HG03095 (cell line): Measurements from ENCODE around the gene MCF2L.

Source experiments
- ATAC-seq: cut with Tn5 transposase; IDR thresholded peaks from one replicate; pipeline ENCODE4 v1.9.1; 2021; ENCODE audit warnings: moderate library complexity; ENCODE audit not compliant: unreplicated experiment

The MCF2L gene

DNA sequence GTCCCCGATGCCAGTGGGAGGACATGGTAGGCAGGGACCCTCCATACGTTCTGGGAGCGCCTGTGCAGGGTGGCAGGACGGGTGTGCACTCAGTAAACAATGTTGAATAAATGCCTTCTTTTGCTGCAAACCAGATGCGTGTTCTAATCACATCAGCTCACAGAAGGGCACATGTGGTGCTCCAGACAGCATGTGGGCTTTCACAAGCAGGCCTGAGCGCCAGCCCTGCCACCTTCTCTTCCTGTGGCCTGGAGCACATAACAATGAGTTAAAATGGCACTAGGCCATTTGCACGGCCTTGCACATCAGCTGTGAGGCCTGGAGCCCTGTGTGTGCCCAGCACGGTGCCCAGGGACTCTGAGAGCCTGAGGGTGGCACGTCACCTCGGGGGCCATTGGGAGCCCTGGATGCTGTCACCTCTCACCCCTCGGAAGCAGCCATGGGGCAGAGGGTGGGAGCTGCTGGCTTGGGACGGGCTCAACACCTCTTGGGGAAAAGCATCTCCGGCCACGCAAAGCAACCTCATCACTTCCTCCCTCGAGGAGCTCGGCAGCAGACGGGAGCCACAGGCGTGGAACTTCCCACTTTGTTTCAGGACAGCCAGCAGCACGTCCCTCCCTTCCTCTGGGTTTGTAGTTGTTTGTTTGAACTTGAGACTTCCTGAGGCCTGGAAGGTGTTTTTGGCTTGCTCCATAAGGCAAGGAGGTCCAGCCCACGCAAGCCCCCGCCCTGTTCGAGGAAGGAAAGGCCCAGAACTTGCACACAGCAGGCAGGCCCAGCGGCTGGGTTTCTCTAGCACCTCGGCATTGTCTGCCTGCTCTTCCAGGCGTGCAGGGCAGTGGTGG is 9.8 kb downstream of the MCF2L start:
- no peak for ATAC-seq

DNA sequence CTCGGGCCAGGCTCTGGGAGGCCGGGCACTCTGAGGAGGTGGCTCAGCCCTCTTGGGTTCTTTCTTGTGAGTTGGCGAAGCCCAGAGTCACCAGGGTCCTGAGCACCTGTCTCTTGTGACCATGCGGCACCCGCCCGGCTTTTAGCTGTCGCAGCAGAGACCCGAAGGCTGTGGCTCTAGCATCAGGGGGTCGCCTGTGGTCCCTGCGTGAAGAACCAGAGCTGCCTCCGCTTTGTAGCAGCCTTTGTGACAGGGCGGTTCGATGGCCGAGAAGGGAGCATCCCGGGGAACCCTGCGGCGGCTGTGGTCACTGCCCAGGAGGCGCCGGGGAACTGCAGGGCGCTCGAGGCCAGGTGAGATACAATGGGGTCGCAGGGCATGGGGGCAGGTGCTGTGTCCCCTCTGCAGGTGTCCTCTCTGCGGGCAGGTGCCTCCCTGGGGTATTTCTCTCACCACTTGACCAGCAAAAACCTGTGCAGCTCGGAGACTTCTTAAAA is 10.4 kb downstream of the MCF2L start:
- no peak for ATAC-seq

DNA sequence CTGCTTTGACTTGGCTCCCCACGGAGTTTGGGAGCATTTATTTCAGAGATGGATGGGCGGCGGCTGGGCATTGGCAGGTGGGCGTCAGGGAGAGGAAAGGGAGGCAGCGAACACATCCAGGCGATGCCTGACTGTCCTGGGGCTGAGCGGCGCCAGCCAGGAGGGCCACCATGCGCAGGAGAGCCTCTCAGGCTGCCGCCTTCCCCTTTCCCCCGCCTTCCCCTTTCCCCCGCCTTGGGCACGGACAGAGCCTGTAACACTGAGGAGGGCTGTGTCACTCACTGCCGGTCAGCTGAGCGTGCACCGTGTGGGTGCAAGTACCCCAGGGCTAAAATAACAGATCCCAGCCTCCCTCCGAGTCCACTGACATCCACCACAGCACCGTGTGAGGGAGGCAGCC is 11.4 kb downstream of the MCF2L start:
- no peak for ATAC-seq

DNA sequence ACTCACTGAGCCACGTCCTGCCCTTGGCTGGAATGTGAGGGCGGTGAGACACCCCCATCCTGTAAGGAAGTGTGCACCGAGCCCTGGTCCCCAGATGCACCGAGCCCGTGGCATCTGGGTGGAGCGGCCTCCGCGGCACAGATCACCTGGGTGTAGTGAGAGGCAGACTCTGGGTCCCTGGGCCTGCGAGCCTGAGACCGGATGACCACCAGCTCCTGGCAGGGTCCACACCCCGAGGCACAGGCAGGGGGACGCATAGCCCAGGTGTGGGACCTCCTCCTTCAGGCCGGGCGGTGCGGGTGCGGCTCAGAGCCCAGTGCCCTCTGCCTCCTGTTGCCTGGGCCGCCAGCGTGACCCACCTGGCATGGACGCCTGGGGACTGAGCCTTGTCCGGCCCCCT is 12.4 kb downstream of the MCF2L start:
- no peak for ATAC-seq

DNA sequence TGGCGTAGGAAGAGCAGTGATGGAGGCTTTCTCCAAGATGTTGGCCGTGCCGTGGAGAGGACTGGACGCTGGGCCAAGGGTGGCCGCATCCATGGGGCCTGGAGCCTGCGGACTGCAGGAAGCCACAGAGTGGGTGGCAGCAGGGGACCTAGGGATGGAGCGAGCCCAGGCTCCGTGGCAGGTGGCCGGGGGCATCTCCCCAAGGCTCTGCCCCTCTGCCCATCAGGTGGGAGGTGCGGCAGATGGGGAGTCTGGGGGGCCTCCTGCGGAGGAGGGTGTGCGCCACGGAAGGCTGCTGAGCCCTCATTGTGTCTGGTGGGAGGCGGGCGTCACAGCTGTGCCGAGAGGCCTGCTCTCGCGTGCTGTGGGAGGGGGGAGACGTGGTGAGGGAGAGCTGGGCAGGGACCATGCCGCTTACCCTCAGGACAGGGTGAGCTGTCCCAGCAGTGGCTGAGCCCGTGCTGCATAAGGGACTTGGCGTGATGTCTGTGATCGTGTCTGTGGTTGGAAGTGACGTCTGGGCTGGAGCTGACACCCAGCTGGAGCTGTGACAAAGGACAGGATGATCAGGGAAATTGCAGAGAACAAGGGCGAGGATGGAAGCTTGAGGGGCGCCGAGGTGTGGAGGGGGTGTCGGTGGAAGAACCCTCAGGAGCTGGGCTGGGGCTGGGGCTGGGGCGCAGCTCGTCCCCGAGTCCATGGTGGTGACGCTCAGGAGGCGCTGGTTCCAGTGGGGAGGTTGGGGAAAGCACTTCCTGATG is 13.4 kb downstream of the MCF2L start:
- no peak for ATAC-seq

DNA sequence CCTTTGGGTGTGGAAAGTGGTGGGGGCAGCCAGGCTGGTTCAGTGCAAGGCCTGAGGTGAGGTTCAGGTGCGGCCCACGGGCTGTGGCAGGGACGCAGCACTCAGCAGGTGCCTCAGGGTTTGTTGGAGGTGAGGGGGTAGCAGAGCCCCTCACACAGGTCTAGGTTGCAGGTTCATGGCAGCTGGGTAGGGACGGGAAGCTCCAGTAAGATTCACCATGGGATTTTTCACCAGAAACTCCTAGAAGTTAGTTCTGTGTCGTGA is 14.0 kb downstream of the MCF2L start:
- ATAC-seq: no peak

DNA sequence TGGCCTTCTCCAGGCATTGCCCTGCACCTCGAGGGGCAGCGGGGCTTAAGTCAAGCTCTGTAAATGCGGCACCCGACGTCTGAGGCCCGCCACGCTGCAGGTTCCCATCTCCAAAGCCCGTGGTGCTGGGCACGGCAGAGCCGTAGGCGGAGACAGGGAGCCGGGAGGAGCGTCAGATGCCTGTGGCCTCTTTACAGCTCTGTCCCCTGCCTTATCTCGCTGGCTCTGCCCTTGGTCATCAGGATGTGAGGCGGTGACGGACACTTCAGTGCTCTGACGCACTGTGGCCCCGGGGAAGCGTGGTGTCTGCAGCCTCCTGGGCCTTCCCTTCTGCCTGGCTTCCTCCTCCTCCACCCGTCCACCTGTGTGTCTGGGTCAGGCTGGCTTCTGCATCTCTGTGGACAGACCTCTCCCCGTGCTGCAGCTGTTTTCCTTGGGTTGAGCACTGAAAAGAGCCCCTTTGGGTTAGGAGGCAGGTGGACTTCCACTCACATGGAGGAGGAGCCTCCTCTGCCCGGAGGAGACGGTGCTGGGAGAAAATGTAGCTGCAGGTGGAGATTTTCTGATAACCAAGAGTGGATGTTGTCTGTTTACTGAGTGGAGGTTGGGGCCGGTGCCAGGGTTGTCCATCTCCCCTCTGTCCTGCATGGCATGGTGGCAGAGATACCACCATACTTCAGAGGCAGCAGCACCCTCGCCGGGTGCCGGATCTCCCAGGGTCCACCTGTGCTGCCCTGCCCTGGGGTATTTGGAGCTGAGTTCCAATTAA is 14.6 kb downstream of the MCF2L start:
- no peak for ATAC-seq

DNA sequence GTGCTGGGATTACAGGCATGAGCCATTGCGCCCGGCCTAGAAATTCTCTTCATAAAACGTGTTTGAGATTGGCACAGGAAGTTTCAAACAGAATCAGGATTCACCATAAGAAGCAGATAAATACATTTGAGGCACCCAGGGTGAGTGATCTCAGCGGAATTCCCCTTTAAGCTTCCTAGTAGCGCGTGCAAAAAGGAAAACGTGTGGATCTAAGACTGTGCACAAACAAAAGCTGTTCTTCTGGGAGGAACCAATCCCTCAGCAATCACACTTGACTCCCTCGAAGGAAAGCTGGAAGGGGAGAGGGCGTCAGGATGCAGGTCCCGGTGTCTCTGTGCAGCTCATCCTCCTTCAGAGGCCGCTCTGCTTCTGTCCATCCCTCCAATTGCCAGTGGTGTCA is 15.5 kb downstream of the MCF2L start:
- ATAC-seq: no peak

DNA sequence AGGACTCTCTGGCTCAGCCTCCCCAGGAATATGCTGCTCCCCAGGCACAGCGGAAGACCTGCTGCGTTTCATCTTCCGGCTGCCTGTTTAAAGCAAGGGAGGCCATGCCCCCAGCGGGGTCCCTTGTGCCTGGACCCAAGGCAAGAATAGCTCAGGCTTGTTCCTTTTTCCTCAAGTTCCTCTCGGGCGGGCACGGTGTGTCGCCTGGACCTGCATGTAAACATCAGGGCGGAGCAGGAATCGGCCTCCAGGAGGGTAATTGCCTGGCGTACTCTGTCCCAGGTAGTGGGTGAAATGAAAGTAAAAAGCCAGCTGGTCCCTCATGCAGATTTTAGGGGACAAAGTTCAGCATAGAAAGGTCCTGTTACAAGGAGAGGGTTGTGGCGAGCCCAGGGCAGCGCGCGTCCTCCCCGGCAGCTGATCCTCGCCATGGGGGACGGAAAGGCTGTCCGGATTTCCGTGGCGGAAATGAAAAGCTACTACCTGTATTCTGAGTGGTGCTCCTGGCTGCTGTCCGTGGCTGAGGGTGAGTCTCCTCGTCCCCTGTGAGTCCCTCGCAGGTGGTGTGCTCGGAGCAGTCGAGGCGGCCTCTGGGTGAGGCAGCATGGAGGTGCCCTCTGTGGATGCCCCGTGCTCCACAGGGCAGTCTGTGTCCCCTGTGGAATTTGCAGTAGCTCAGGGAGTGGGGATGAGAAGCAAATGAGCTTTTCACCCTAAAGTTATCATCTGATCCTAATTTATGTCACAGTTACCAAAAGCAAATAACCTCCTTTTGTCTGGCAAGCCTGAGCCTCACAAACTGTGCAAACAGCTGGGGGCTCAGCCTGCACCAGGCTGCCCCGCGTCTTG is 16.2 kb downstream of the MCF2L start:
- ATAC-seq: no peak

DNA sequence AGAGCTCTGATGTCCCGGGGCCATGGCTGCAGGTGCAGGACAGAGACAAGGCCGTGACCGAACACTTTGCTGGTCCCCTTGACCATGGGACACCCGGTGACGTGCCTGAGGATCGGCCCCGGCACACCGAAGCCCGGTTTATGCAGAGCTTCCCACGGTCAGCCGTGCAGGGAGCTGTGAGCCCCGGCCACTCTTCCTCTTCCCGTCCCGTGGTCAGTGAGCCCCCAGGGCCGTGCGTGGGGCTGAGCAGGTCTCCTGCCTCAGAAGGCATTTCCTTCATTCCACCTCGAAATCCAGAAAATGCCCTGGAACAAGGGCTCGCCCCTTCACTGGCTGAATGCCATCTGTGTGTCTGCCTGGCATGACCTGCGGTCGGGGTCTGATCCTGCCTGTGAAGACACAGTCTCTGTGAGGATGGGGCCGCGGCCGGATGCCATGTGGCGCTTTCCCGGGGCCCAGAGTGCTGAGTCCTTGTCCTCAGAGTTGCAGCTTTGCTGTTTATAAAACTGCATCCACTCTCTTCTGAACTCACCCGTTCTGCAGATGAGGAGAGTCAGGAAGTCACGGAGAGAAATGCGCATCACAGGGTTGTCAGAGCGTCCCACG is 16.9 kb downstream of the MCF2L start:
- no peak for ATAC-seq

DNA sequence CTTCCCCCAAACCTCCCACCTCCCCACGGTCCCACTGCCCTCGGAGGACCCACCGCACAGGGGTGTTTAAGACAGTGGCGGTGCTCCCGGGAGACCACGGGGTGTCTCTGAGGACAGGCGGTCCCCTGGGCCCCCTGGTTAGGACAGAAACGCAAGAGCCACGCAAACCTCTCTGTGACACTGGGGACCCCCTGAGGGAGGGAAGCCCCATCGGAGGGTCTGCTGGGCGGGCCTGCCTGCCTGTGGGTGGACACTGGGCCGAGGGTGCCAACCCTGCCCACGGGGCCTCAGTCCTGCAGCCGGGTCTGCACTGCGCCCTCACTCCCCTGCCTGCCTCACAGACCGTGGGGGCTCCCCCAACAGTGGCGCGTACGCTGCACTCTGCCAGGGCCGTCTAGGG is 17.5 kb downstream of the MCF2L start:
- no peak for ATAC-seq

DNA sequence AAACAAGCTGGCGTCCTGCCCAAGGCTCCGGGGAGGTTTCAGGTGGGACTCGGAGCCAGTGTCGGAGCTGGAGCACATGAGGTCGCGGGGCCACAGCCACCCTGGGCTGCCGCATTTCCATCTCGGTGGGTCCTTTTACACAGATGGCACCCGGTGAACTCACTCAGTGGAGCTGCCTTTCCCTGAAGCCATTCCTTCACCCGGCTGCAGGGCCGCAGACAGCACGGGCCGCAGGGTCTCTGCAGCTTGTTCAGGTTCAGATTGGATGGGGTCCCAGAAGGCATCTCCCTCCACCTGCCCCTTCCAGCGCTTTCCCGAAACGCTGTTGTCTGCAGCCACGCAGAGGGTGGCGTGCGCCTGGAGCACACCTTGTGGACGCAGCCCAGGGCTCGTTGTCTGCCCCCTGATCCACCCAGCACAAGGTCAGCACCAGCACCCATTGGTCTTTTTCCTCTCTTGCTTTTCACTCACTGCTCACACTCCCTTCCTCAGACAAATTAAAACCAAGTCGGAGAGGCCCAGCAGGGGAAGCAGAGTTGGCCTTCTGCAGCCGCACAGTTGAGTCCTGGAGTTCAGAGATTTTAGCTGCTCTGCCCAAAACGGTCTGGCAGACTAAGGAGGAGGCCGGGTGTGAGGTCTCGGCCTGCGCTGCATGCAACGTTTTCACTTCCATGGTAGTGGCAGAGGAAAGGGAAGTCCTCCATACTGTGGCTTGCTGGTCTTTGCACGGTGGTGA is 18.1 kb downstream of the MCF2L start:
- no peak for ATAC-seq

DNA sequence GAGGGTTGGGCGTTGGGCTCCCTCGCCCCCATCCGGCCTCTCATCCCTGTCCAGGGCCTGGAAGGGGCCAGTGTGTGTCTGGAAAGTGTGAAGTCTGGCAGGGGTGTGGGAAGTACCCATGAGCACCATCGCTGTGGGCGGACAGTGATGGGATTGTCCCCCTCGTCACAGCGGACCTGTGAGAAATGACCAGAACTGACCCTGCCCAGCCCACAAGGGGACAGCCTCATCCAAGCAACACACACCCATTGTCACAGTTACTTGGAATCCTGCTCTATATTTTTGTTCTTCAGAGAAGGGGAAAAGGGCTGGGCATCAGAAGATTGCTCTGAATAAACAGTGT is 18.6 kb downstream of the MCF2L start:
- ATAC-seq: no peak

DNA sequence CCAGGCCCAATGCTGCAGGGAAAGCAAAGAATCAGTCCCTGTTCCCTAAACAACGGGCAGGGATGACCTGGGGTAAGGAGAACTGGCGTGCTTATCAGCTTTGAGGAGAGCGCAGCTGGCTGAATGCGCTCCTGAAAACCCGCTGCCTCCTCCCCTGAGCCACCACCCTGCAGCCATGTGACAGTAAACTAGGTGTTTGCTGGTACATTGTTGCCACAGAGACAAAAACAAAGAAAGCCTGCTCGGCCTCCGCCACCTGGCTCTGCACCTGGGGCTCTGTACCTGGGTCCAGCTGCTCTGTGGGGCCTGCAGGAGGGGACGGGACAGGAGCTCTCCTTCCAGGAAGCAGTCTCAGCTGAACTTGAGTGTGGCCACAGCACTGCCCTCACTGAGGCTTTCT is 21.8 kb downstream of the MCF2L start:
- no peak for ATAC-seq

DNA sequence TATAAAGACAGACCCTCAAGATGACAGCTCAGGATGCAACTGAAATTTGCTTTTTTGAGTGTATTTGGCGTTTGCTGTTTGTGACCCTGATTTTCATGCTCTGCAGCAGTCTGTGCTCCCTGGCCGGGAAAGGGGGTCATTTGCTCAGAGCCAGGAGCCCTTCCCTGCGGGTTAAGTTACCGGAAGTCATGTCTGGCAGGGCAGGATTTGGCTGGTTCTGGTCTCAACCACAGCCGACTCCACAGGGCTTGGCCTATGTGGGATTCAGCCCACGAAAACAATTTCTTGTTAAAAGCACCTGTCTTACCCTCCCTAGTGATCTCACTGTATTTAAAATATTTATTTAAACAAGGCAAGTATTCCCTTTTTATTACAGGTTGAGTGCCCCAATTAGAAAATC is 22.6 kb downstream of the MCF2L start:
- no peak for ATAC-seq

DNA sequence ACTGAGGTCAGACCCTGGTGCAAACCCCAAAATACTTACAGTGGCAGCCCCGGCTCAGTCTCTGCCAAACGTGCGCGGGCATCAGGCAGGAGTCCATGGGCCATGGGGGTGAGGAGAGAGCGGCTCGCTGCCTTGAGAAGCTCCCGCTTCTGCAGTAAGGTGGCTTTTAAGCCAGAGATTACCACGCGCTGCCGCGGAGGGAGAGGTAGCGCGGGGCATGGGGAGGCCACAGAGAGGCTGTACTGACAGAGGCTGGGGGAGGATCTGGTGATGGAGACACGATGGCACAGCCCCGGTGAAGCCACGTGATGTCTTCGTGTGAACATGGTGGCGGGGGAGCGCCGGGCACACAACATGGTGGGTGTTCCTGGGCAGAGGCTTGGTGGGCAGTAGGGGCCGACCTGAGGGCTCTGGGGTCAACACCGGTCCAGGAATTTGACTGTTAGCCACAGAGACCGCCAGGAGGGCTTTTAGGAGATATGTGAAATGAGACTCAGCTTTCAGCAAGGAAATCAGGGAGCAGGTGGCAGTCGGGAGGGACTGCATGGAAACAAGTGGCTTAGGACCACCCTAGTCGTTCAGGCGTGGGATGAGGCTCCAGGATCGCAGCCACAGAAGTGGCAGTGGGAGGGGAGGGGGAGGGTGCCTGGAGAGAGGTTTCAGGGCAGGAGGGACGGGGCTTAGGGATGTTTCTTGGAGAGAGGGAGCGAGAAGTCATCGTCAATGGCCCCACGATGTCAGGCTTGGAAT is 24.1 kb downstream of the MCF2L start:
- no peak for ATAC-seq

DNA sequence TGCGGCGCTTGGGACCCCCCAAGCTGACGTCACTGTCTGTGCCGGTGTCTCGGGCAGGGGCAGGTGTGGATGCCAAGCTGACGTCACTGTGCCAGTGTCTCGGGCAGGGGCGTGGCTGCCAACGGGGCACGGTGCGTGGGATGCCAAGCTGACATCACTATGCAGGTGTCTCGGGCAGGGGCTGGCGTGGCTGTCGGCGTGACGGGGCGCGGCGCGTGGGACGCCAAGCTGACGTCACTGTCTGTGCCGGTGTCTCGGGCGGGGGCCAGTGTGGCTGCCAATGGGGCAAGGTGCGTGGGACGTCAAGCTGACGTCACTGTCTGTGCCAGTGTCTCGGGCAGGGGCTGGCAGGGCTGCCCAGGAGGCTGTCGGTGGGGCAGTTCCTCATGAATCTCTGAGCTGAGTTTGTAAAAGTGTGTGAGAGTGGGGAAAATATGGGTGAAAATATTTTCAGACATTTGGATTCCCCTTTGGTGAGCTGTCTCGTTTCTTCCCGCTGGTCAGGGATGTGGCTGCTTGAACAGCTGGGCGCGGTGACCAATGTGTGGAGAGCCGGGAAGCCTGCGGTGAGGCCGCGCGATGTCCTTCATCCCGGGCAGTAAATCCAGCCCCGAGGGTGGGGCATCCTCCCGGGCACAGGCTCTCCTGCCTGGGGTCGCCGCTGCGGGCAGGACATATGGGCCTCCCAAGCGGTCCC is 25.2 kb downstream of the MCF2L start:
- no peak for ATAC-seq

DNA sequence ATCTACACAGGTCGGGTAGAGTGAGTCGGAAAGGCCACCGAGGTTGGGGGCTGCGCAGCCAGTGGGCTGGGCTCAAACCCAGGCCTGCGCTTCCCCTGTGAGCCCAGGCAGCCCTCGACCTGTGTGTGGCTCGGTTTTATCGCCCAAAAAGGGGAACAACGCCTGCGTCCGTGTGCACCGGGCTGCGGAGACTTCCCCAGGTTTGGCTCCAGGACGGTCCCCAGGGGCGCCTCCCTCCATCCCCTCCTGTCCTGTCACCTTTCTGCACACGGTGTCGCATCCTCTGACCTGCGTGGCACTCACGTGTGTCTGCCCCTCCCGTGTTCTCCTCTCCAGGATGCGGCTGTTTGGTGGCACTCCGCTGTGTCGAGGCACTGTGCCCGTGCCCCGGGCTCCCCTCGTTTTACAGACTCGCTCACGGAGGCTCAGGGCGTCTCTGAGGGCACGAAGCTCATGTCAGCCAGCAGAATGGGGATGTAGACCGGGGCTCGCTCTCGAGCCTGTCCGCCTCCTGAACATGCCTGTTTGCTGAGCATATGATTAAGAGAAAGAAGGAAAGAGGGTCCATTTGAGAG is 25.9 kb downstream of the MCF2L start:
- no peak for ATAC-seq
